Measurements from ENCODE around the gene LDHD. TPM values are rescaled to one million over a fixed set of nuclear protein-coding genes. Genes with fewer than 3 reads are reported as not detected.
A peak's percentile ranks its signal among the peaks of the same experiment; 100 is the strongest.

Gene LDHD
- 10 to 100 TPM in 3 of 4 donors, 1 to 10 TPM in 1; 2.5 to 37.0 (median 22.4) TPM for total RNA-seq

DNA sequence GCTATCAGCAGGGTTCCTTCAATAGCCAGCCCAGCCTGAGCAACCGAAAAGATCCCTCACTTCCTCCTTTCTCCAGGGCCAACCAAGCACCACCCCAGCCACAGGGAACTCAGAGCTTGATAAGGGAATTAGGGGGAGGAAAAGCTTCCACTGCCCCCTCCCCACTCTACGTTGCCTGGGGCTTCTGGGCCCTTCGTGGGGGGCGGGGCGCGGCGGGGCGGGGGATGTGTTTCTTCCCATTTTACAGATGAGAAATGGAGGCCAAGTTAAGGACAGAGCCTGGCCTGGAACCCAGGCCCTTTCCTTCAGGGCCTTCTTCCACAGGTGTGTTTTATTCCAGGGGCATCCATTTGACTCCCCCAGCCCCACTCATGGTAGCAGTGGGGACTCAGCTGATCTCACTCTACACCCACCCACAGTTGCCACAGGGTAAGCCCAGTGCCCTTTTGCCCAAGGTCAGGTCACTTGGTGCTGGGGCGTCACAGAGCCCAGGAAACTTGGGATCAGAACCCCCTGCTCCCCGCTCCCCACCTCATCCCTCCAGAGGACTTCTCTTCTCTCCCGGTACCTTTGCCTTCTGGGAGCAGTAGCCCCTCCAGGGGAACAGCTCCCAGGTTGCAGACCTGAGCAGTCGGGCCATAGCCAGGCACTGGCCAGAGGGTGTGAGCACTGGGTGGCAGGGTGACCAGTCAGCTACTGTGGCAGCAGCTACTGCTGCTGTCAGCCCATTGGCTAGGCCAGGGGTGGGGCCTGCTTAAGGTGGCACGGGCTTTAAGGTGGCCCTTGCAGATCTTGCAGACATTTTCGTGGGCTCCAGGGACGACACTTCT, at the start of gene LDHD:
Gene LDHD, minus strand, starts transcription at position 700 of the 830 bp plus-strand sequence. Its CDS starts 60 bp downstream, at position 640.
- peak in 2 of 3 donors; percentile 81 to 88 for DNase-seq
- H3K27me3 ChIP-seq = no peaks in the 10 kb centered on the region
- TF ChIP-seq, protein P1, sequence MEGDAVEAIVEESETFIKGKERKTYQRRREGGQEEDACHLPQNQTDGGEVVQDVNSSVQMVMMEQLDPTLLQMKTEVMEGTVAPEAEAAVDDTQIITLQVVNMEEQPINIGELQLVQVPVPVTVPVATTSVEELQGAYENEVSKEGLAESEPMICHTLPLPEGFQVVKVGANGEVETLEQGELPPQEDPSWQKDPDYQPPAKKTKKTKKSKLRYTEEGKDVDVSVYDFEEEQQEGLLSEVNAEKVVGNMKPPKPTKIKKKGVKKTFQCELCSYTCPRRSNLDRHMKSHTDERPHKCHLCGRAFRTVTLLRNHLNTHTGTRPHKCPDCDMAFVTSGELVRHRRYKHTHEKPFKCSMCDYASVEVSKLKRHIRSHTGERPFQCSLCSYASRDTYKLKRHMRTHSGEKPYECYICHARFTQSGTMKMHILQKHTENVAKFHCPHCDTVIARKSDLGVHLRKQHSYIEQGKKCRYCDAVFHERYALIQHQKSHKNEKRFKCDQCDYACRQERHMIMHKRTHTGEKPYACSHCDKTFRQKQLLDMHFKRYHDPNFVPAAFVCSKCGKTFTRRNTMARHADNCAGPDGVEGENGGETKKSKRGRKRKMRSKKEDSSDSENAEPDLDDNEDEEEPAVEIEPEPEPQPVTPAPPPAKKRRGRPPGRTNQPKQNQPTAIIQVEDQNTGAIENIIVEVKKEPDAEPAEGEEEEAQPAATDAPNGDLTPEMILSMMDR (IDR thresholded peaks at IDR 0.05) = no peak
- TF ChIP-seq POLR2A (IDR thresholded peaks at IDR 0.05) = peak; percentile 47
- peak within 1 kb of the TSS in 3 of 4 donors; percentile 30 to 61 (median 55) for H3K4me3 ChIP-seq
- no peaks in the 10 kb centered on the region for H3K36me3 ChIP-seq
- H3K27ac ChIP-seq = peak within 1 kb of the TSS in 2 of 4 donors; percentile 19 to 55
- H3K9me3 ChIP-seq = peaks cover 0 to 5% (median 1%) of the 10 kb centered on the region in 4 donors
- H3K4me1 ChIP-seq = peaks cover 0 to 20% (median 0%) of the 10 kb centered on the region in 4 donors

GRCh38 chr16:75160386-75160785, 43.8 kb upstream of the LDHD start:
- TF ChIP-seq, protein P1 (IDR thresholded peaks at IDR 0.05) = no peak
- no peak for TF ChIP-seq POLR2A (IDR thresholded peaks at IDR 0.05)
- Histone ChIP-seq H3K36me3 (peaks cover 0 to 18% (median 0%) of the 10 kb centered on the region in 3 donors), H3K9me3 (no peaks in the 10 kb centered on the region), H3K27ac (no peak overlapping the region), H3K4me1 (no peaks in the 10 kb centered on the region), H3K27me3 (no peaks in the 10 kb centered on the region), H3K4me3 (no peak overlapping the region)
- DNase-seq = no peak

- H3K4me3 ChIP-seq = no peak overlapping the region
- H3K36me3 ChIP-seq = peaks cover 0 to 7% (median 0%) of the 10 kb centered on the region in 3 donors
- no peaks in the 10 kb centered on the region for H3K27me3 ChIP-seq
- H3K9me3 ChIP-seq = peaks cover 0 to 13% (median 0%) of the 10 kb centered on the region in 4 donors
- H3K4me1 ChIP-seq = peaks cover 0 to 3% (median 0%) of the 10 kb centered on the region in 4 donors
- TF ChIP-seq POLR2A (IDR thresholded peaks at IDR 0.05) = no peak
- TF ChIP-seq, protein P1 (IDR thresholded peaks at IDR 0.05) = no peak
- DNase-seq = no peak
- H3K27ac ChIP-seq = no peak overlapping the region
Measured at GRCh38 chr16:75152635-75153034, 36.1 kb upstream of the LDHD start.

GRCh38 chr16:75151798-75152197, 35.2 kb upstream of the LDHD start:
- Histone ChIP-seq H3K27me3 (no peaks in the 10 kb centered on the region), H3K9me3 (peaks cover 0 to 13% (median 0%) of the 10 kb centered on the region in 4 donors), H3K4me3 (no peak overlapping the region), H3K4me1 (peaks cover 0 to 3% (median 0%) of the 10 kb centered on the region in 4 donors), H3K27ac (no peak overlapping the region), H3K36me3 (peaks cover 0 to 7% (median 0%) of the 10 kb centered on the region in 3 donors)
- DNase-seq = no peak
- no peak for TF ChIP-seq POLR2A (IDR thresholded peaks at IDR 0.05)
- TF ChIP-seq, protein P1 (IDR thresholded peaks at IDR 0.05) = no peak

GRCh38 chr16:75148311-75149195, 32.0 kb upstream of the LDHD start, which contains the start of gene ZFP1:
Gene ZFP1 (plus strand): TSS chr16:75148524. CDS start chr16:75152952, 4,428 bp downstream.
- peaks cover 0 to 13% (median 0%) of the 10 kb centered on the region in 4 donors for H3K9me3 ChIP-seq
- no peaks in the 10 kb centered on the region for H3K27me3 ChIP-seq
- TF ChIP-seq POLR2A (IDR thresholded peaks at IDR 0.05) = peak in 1 of 2 donors; percentile 23
- TF ChIP-seq, protein P1 (IDR thresholded peaks at IDR 0.05) = no peak
- DNase-seq = peak; percentile 94 to 99 (median 97)
- H3K4me1 ChIP-seq = peaks cover 0 to 3% (median 0%) of the 10 kb centered on the region in 4 donors
- H3K36me3 ChIP-seq = no peaks in the 10 kb centered on the region
- H3K4me3 ChIP-seq = peak within 1 kb of the TSS; percentile 68 to 98 (median 78)
- H3K27ac ChIP-seq = peak within 1 kb of the TSS; percentile 93 to 99 (median 94)

Data from Peyer's patch (tissue), 4 donors.